ENCODE results near the gene NT5C2.

The NT5C2 gene

DNA sequence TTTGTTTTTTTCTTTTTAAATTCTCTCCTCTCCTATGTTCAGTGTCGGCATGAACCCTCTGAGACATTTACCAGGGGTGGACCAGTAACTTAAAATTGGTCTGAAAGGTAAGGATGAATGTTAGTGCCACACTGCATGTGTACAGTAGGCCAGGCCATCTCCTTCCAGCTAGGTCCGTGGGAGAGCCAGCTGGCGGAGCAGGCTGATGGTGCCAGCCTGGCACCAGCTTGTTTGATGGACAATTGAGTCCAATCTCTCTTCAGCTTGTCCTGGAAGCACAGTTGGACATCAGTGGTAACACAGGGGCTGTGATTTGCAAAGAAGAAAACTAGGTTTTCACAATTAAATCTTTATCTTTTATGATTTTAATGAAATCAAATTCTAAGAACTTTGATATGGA lies 138.5 kb downstream of the NT5C2 start:
- no peak for DNase-seq

GRCh38 chr10:103053659-103054581 lies 139.2 kb downstream of the NT5C2 start:
- peak; percentile 17 for DNase-seq

GRCh38 chr10:103049237-103049636 lies 143.8 kb downstream of the NT5C2 start:
- DNase-seq: no peak

DNA sequence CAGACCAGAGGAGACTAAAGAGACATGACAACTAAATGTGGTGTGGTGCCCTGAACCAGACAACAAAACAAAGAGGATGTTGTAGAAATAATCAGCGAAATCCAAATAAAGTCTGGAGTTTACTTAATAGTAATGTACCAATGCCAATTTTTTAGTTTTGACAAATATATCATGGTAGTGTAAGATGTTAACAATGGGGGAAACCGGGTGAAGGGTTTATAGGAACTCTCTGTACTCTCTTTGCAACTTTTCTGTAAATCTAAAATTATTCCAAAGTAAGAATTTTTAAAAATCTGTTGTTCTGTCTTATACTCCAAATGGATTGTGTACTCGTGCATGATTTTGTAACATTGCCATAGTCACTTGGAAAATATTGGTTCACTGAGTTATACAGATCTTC lies 145.7 kb downstream of the NT5C2 start:
- DNase-seq: no peak

DNA sequence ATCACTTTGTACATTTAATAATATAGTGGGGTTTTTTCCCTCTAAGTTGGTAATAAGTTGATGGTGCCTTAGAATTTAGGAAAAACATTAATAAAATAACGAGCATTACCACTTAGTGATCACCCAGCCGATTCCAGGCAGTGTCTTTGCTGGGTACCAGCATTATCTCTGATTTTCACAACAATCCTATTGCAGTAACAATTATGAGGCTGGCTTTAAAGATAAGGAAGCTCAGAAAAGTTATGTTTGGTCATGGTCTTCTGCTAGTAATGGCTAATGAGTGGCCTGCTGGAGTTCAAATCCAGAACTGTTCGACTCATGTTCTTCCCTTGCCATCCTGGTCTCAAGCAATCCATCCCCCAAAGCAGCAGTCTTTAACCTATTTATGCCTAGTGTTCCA lies 147.1 kb downstream of the NT5C2 start:
- no peak for DNase-seq

GRCh38 chr10:103044942-103045489 lies 148.1 kb downstream of the NT5C2 start:
- DNase-seq: no peak

- DNase-seq: no peak
Measured at GRCh38 chr10:103042908-103043307, 150.2 kb downstream of the NT5C2 start.

DNA sequence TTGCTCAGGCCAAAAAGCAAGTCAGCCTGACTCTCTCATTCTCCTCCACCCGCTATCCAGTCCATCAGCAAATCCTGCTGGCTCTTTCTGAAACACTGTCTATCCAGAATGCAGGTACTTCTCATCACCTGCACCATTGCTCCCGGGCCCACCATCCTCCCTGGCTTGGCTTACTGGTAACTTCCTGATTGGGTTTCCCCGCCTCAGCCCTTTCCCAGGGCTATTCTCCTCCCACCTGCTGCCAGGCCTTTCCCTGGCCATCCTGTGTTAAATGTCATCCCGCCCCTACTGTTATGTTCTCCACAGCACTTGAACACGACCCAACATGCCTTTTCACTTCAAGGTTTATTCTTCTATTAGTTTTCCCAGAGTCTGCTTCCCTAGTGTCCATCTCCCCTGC lies 150.9 kb downstream of the NT5C2 start:
- DNase-seq: no peak

DNA sequence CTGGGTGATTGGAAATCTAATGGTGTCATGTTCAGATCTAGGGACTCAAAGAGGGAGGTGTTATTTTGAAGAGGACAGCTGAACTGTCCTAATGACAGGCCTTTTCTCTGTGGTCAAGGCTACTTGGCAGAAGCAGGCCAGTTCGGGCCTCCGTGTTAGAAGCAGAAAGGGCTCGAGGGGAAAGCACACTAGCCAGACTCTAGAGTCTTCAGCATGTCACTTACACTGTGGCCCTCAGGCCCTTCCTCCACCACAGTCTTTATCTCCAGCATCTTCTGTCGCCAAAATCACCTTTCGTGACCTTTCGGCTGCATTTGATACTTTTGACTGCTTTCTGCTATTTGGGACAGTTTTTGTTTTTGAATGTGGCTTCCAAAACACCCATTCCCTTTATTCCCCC lies 151.7 kb downstream of the NT5C2 start:
- DNase-seq: no peak

- no peak for DNase-seq
Measured at GRCh38 chr10:103040418-103040817, 152.7 kb downstream of the NT5C2 start.

DNA sequence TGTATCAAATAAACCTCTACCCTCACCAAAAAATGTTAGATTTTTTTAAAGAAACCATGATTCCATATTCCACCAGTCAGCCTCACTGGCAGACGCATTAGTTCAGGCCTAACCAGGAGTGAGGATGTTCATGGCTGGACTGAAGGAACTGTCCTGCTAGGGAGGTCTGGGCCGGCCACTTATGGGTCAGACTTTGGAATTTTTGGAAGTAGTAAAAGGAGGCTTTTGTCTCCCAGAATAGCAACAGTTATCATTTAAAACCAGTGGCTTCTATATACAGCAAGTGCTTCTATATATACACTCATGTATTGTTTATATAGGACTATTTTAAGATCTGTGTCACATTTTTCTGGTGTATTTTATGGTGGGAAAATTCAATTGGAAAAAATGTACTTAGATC lies 154.5 kb downstream of the NT5C2 start:
- no peak for DNase-seq
